GM12891 (cell line): Measurements from ENCODE around the gene RTL9. TPM values are rescaled to one million over a fixed set of nuclear protein-coding genes. Genes with fewer than 3 reads are reported as not detected.

Source experiments
- DNase-seq: peaks from one replicate; pipeline ENCODE4 v3.0.0; 2011; ENCODE audit warnings: low spot score; ENCODE audit not compliant: insufficient read length
- FAIRE-seq: peaks from 2 replicates; lab custom pipeline; 2011; peaks lifted over from hg19 to GRCh38; lab: Jason Lieb, UNC
- PAX5 ChIP-seq: IDR thresholded peaks from 2 replicates; pipeline ENCODE4 v1.6.1; 2011; ENCODE audit warnings: low read length, moderate library complexity, mild to moderate bottlenecking; ENCODE audit not compliant: insufficient read depth, severe bottlenecking
- POLR2A ChIP-seq: IDR thresholded peaks from 2 replicates; pipeline ENCODE4 v1.6.1; 2011; ENCODE audit warnings: low read depth, low read length, control low read depth
- POLR2AphosphoS5 ChIP-seq: IDR thresholded peaks from 2 replicates; pipeline ENCODE4 v1.6.1; 2011; ENCODE audit warnings: low read depth, low read length, control low read depth
- POU2F2 ChIP-seq: IDR thresholded peaks from 2 replicates; pipeline ENCODE4 v1.6.1; 2011; ENCODE audit warnings: low read depth, mild to moderate bottlenecking, control low read depth, low read length, moderate library complexity
- SPI1 ChIP-seq: IDR thresholded peaks from 2 replicates; pipeline ENCODE4 v1.6.1; 2011; ENCODE audit warnings: low read depth, low read length, control low read depth
- TAF1 ChIP-seq: IDR thresholded peaks from 2 replicates; pipeline ENCODE4 v1.6.1; 2011; ENCODE audit warnings: low read depth, low read length, control low read depth
- polyA plus RNA-seq: library from polyadenylated mRNA; unstranded; fragments of >200 nt; gene quantifications from one replicate; pipeline ENCODE4 v1.2.1, GENCODE V29; 2012; ENCODE audit warnings: low read depth, missing spikeins, inconsistent platforms; ENCODE audit not compliant: missing spikeins

The RTL9 gene
- 0.21 TPM for polyA plus RNA-seq

GRCh38 chrX:110358548-110358947 is at the start of gene RTL9:
RTL9 (plus strand) TSS chrX:110358848; CDS start chrX:110450618, 91,770 bp downstream.
- TF ChIP-seq TAF1 (no peak), SPI1 (no peak), POLR2AphosphoS5 (no peak), POLR2A (no peak), POU2F2 (no peak), PAX5 (no peak)

GRCh38 chrX:110310000-110310790 is 48.5 kb upstream of the RTL9 start:
- FAIRE-seq: no peak
- TF ChIP-seq POLR2A (no peak), TAF1 (no peak), POU2F2 (no peak), PAX5 (no peak)

More at GRCh38 chrX:110358548-110358947, at the start of gene RTL9:
- no peak for DNase-seq
- no peak for FAIRE-seq

GRCh38 chrX:110310896-110311295 is 47.8 kb upstream of the RTL9 start:
- FAIRE-seq (peak; percentile 87), DNase-seq (peak; percentile 3)
- no peak for TF ChIP-seq TAF1
- no peak for TF ChIP-seq POLR2A
- TF ChIP-seq POLR2AphosphoS5: no peak
- no peak for TF ChIP-seq POU2F2
- no peak for TF ChIP-seq PAX5
- no peak for TF ChIP-seq SPI1

More at GRCh38 chrX:110310000-110310790, 48.5 kb upstream of the RTL9 start:
- DNase-seq: no peak

GRCh38 chrX:110311437-110312230 is 47.0 kb upstream of the RTL9 start:
- no peak for FAIRE-seq
- TF ChIP-seq POLR2AphosphoS5 (no peak), POLR2A (no peak), TAF1 (no peak), SPI1 (no peak), PAX5 (no peak), POU2F2 (no peak)
- DNase-seq: no peak

- no peak for DNase-seq
Observed at GRCh38 chrX:110315551-110315950, 43.1 kb upstream of the RTL9 start.

GRCh38 chrX:110316351-110317060 is 42.1 kb upstream of the RTL9 start:
- no peak for FAIRE-seq
- TF ChIP-seq TAF1 (no peak), POLR2A (no peak), SPI1 (no peak), PAX5 (no peak), POLR2AphosphoS5 (no peak), POU2F2 (no peak)
- no peak for DNase-seq

More at GRCh38 chrX:110315551-110315950, 43.1 kb upstream of the RTL9 start:
- TF ChIP-seq TAF1: peak; percentile 11; the same call in 1 of the 2 replicates
- peak; percentile 12 for TF ChIP-seq PAX5
- no peak for TF ChIP-seq POLR2A
- TF ChIP-seq POLR2AphosphoS5: no peak
- no peak for TF ChIP-seq SPI1
- TF ChIP-seq POU2F2: no peak
- peak; percentile 90 for FAIRE-seq

GRCh38 chrX:110317061-110317819 is 41.4 kb upstream of the RTL9 start:
- DNase-seq (peak; percentile 1), FAIRE-seq (peak; percentile 40)
- TF ChIP-seq PAX5 (no peak), POLR2AphosphoS5 (no peak), SPI1 (no peak), POU2F2 (no peak), TAF1 (no peak), POLR2A (no peak)
